GM12872 (cell line): ENCODE results near the gene INPP5A.

ENCODE experiments used
- TF ChIP-seq, protein P1 (sequence below): IDR thresholded peaks from 3 replicates; pipeline ENCODE4 v1.5.1; 2011; ENCODE audit warnings: low read depth, mild to moderate bottlenecking, low read length, moderate library complexity; ENCODE audit not compliant: insufficient read depth

Gene INPP5A

DNA sequence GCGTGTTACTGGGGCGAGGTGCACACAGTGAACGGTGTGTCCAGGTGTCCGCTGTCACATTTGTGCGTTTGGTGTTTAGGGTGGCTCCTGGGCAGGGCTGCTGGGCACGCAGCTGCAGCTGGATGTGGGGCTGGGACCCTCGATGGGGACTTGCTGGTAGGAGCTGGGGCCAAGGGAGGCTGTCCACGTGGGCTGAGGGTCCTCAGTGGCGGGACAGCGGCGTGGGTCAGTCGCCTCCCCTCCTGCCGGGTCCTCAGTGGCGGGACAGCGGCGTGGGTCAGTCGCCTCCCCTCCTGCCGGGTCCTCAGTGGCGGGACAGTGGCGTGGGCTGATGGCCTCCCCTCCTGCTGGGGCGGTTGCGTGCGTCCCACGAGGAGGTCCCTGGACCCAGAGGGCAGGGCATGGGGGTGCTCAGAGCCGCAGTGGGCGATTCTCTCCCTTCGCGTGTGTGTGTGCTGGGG is 68.5 kb downstream of the INPP5A start:
- TF ChIP-seq, protein P1, sequence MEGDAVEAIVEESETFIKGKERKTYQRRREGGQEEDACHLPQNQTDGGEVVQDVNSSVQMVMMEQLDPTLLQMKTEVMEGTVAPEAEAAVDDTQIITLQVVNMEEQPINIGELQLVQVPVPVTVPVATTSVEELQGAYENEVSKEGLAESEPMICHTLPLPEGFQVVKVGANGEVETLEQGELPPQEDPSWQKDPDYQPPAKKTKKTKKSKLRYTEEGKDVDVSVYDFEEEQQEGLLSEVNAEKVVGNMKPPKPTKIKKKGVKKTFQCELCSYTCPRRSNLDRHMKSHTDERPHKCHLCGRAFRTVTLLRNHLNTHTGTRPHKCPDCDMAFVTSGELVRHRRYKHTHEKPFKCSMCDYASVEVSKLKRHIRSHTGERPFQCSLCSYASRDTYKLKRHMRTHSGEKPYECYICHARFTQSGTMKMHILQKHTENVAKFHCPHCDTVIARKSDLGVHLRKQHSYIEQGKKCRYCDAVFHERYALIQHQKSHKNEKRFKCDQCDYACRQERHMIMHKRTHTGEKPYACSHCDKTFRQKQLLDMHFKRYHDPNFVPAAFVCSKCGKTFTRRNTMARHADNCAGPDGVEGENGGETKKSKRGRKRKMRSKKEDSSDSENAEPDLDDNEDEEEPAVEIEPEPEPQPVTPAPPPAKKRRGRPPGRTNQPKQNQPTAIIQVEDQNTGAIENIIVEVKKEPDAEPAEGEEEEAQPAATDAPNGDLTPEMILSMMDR, result no peak

DNA sequence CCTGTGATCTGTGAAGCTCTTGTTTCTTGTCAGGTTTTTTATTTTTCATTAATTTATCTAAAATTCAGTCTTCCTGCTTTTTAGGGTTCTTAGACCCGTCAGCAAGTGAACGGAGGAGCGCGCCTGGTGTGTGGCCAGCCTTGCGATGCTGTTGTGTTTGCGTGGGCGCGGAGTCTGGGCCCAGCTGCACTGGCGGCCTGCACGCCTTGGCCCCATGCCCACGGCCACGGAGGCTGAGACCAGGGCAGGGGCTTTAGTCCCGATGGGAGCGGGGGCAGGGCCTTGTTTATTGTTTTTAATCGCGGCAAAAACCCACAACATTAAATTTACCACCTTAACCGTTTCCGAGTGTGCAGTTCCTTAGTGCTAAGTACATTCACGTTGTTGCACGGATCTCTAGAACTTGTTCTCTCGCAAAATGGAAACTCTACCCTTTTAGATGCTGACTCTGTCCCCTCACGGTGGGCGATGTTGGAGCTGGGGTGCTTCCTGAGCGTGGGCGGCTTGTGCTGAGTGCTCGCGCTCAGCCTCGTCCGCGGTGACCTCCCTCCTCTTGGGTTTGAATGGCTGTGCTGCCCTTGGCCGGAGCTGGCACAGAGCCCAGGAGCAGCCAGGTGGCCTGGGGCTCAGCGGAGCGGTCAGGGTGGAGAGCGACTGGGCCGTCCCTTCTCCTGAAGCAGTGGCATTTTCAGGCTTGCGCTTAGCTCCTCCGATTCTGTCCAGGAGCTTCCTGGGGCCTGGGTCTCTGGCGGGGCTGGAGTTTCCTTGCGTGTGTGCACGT is 69.1 kb downstream of the INPP5A start:
- TF ChIP-seq, protein P1, result no peak

DNA sequence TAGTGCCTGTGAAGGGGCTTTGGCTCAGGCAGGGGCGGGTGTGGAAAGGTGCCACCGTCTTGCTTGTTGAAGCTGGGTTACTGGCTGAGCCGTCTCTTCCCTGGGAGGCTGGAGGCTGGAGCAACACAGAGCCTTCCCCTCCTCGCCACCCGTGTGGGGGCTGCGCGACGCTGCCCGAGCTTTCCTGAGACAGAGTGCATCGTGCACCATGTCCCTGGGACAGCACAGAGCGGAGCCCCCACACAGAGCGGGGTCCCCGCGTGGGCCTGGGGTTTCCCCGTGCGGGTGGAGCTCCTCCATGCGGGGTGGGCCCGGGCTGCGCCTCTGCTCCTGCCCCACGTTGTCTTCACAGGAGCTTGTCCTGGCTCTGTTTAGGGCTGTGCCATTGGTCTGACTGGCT is 69.9 kb downstream of the INPP5A start:
- TF ChIP-seq, protein P1, result no peak

DNA sequence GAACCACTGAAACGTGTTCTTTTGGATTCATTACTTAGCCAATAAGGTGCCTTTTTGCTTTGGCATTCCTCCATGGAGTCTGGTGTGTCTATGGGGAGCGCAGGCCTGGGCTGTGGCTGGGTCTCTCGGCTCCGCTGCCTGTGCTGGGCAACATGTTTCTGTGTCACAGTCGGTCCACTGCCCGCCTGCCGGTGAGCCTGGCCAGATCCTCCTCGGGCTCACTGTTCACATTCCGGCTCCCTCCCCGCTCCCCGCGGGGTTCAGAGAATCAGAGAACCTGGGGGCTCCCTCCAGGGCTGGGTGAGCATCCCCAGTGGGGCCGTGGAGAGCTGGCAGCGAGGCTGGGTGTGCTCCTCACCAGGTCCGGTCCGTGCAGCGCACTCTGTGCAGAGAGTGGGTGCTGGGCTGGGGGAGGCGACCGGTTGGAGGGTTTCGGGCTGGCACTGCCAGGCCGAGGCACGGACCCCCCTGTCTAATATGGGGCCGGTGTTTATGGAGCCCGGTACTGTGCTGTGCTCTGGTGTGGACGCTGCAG is 70.4 kb downstream of the INPP5A start:
- TF ChIP-seq, protein P1, result no peak

DNA sequence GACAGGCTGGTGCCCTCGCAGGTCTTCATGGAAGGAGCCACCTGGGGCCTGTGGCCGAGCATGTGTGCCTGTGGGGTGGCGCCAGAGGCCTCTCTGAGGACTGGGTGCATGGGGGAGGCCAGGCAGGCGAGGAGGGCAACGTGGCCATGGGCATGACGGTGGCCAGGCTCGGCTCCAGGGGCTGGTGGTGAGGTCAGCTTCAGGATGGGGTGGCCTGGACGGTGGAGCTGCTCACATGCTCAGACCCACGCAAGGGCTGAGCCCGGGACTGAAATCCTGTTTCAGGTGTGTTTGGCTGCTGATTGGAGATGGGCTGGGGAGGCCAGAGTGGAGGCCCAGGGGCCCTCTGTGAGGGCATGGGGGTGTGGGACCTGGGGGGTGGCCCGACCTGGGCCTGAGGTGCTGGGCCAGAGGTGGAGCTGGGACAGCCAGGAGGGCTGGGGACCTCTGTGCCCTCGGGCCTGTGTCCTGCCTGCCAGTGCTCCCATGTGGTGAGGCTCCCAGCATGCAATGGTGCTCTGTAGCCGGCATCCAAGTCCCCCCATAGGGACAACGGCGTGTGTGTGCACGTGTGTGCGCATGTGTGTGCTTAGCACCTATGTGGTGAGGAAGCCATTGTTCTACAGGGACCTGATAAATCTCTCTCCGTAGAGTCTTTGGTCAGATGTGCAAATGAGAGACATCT is 71.1 kb downstream of the INPP5A start:
- TF ChIP-seq, protein P1, result no peak

DNA sequence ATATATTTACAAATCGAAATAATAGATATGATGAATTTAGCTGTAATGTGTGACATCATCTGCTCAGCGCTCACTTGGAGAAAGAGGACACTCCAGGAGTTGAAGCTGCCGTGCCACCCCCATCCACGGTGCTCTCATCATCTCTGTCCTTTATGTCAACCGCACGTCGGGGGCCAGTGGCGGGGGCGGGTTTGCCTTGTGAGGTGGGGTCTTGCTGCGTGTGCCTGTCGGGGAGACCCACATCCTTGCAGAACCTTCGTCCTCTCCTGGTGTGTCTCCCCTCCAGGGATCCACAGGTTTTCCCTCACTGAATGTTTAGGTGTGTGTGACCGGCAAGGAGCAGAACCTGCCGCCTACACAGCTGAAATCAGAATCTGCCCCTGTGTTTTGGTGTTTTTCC is 71.6 kb downstream of the INPP5A start:
- TF ChIP-seq, protein P1, result no peak

DNA sequence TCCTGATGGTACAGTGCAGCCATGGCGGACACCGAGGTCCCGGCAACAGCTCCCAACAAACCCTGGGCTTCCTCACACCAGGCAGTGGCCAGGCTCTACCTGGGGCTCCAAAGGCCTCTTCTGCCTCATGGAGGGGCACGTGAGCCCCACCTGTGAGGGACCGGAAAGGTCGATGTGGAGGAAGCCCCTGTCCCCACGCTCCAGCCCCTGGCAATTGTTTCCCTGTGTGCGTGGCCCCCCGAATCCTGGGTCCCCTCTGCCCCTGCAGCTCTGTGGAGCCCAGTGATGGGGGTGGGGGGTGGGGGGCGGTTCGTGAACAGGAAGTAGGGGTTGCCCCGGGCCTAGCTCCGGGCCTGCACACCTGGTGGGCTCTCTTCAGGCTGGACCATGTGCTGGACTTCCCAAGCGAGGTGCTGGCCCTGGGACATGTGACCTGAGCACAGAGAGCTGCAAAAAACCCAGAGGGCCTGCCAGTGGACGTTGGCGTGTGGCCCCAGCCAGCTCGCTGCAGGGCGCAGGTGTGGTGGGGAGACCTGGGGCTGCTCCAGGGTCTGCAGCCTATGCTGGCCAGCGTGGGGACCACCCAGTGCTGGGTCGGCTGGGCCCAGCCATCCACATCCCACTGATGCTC is 72.6 kb downstream of the INPP5A start:
- TF ChIP-seq, protein P1, result no peak
